SJCRH30 (cell line): ENCODE data around the gene GTF2H3. TPM values are rescaled to one million over a fixed set of nuclear protein-coding genes. Genes with fewer than 3 reads are reported as not detected.

Experiments
- total RNA-seq: library from RNA; depleted of rRNA; stranded (reverse); fragments of >200 nt; shearing (Covaris generic); gene quantifications from 2 replicates; pipeline ENCODE4 v1.2.3, GENCODE V29; 2014; rRNA removed

The GTF2H3 gene
- total RNA-seq, 1 experiment from 2014 or later = 32.7 TPM

Other genes with a start within 250 kb of the GTF2H3 start
- 43.6 and 53.5 TPM in 2 replicates for gene KMT5A, start 249.7 kb upstream of the GTF2H3 start, total RNA-seq
- gene RILPL2, start 197.1 kb upstream of the GTF2H3 start, total RNA-seq = 1.8 and 2.2 TPM in 2 replicates
- 14.9 and 18.7 TPM in 2 replicates for gene SNRNP35, start 175.7 kb upstream of the GTF2H3 start, total RNA-seq
- gene RILPL1, start 100.1 kb upstream of the GTF2H3 start, total RNA-seq = 6.8 and 8.5 TPM in 2 replicates
- gene TMED2, start 49.3 kb upstream of the GTF2H3 start, total RNA-seq = 196 and 211 TPM in 2 replicates
- 29.8 and 40.9 TPM in 2 replicates for gene DDX55, start 31.7 kb upstream of the GTF2H3 start, total RNA-seq
- 43.4 and 50.2 TPM in 2 replicates for gene EIF2B1, start 143 bp upstream of the GTF2H3 start, total RNA-seq
- gene TCTN2, start 37.3 kb downstream of the GTF2H3 start, total RNA-seq = 9.4 and 10.0 TPM in 2 replicates
- 26.6 and 35.3 TPM in 2 replicates for gene ATP6V0A2, start 78.5 kb downstream of the GTF2H3 start, total RNA-seq
- 5.6 and 6.6 TPM in 2 replicates for gene DNAH10, start 128.5 kb downstream of the GTF2H3 start, total RNA-seq